ENCODE results near the gene MDGA2.

Gene MDGA2

DNA sequence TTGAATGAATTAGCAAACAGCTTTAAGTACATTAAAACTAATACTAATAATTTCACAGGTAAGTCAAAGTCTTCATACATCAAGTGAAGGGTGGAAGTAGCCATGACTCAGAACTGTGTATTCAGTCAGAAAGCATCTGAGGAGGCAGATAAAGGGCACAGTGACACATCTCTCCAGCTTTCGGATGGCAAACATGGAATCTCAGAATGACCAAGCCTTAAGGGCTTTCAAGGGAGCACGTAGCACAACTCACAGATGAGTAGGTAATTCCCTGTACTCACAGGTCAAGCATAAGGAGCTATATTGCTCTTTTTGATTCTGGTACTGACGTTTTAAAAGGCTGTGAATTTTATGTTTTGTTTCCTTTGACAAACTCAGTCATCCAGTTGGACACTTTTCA is 56.0 kb downstream of the MDGA2 start:
- DNase-seq: no peak

- DNase-seq: no peak
Observed at GRCh38 chr14:47606566-47606965, 68.8 kb downstream of the MDGA2 start.

DNA sequence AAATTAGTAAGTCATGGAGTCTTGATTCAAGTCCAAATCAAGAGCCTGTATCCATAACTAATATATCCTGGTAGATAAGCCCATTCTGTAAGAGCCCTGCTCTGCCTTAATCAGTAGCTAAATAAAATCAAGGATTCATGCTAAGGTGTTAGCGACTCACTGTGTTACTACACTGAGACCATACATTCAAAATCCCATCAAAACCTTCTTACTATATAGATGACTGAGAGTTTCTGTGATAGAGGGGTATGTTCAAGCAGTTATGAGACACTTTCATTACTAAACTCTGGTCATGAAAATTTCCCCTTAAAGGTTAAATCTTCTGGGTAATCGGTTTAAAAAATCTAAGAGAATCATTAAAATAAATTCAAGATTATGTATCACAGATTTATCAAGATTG is 78.5 kb downstream of the MDGA2 start:
- DNase-seq: no peak

GRCh38 chr14:47596232-47596631 is 79.2 kb downstream of the MDGA2 start:
- DNase-seq: no peak

DNA sequence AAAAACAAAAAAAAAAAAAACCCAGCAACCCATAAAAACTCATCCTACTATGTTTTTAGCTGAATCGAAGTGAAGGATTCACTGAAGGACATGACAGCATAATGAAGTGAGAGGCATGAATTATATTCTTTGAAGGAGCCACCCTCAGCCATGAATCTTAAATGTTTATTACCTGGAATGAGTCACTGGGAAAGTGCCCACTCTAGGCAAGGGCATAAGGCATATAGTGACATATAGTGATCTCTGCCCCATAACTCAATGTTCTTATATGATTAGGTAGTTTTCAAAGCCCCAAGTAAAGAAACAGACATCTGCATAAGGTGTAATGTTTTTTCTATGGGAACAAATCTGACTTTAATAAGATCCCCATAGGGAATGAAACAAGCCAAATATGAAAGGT is 79.9 kb downstream of the MDGA2 start:
- DNase-seq: no peak

- no peak for DNase-seq
Observed at GRCh38 chr14:47590767-47591495, 84.5 kb downstream of the MDGA2 start.

DNA sequence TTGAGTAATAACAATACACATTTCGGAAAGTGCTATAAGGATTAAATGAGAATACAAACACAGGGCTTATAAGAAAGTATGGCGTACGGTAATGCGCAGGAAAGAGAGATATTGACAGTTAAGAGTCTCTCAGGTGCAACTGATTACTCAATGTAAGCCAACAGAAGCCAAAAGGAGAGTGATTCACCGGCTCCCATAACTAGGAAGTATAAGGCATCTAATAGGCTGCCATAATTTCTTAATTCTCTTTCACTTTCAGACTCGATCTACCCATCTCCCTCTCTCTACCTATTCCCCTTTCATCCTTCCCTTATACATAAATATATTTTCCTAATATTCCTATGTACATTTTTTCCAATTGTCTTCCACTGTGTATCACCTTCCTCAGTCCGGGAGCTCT is 90.0 kb downstream of the MDGA2 start:
- no peak for DNase-seq

- DNase-seq: no peak
Observed at GRCh38 chr14:47567273-47567672, 108.1 kb downstream of the MDGA2 start.

GRCh38 chr14:47557894-47558293 is 117.5 kb downstream of the MDGA2 start:
- DNase-seq: no peak

DNA sequence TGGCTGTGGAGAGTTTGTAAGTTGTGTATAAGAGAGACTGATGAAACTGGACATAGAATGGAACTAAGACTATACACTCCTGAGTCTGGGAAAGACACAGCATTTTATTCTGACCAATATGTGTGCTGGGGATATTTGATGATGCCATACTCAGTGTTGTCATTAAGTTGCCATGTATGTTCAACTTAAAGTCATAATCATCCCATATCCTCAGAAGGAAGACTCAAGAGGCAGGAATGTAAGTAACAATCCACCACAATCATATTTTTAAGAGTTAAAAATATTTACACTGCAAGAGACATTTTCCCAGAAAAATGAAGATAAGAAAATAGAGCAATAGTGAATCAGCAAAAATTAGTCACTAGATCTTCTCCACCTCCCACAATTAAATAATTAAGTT is 120.1 kb downstream of the MDGA2 start:
- DNase-seq: no peak

DNA sequence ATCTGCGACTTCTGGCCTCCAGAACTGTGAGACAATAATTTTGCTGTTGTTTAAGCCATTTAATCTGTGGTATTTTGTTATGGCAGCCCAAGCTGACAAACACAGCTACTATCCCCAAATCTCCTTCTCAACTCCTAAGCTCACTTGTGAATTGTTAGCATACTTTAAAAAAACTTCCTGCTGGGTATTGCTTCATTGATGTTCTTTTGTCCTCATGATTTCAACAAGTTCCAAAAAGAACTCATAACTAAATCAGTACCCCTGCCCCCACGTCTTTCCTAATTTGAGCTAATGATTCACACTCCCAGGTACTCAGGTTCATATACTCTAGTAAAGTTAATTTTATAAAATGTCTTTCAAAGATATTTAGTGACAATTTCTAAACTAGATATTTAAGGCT is 125.5 kb downstream of the MDGA2 start:
- DNase-seq: no peak

DNA sequence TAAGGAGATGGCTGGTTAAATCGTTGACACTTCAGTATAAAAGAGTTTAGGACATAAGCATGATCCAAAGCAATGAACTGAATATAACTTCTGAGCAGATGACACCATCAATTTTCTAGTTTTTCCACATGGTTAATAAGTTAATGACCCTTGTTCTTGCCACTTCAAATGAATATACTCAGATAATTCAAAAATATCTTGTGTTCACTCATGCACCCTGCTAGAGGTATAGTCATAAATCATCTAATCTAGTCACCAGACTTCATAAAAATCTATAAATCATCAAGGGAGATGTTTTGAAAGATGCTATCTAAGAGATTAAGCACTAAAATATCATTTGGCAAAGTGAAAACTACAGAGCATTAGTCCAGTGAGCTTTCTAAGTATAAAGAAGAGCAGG is 131.9 kb downstream of the MDGA2 start:
- DNase-seq: no peak

DNA sequence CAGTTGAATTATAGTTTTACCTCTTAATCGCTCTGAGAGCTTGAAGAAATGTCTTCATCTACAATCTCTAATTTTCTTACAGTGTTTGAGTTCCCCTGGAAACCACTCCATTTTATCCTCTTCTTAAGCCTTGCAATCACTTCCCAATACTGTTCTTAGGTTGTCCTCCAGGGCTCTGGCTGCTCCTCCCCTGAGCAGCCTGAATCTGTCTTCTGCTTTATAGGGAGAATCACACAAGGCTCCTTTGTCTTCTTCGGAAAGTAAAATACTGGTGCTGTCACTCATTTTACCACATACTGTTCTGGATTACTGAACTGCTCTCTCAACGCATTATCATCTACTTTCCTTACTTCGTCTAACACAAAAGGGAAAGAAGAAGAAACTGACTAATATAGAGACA is 133.7 kb downstream of the MDGA2 start:
- DNase-seq: no peak

DNA sequence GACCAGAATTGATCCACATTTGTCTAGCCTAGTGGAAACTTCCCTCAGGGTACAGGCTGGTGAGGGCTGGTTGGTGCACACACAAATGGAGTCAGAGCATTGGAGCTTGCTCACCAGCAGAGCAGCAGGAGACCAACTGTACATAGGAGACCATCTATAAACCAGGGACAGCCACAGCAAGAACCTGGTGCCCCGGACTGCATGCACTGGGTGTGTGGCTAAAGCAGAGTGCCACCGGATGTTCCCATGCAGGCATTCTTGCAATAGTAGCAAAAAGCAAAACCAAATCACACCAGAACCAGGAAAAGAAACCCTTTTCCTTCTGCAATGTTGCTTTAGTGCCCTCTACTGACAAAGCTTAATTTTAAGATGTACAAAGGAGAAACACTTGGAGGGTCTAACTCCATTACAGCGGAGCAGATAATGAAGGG is 136.4 kb downstream of the MDGA2 start:
- DNase-seq: no peak

DNA sequence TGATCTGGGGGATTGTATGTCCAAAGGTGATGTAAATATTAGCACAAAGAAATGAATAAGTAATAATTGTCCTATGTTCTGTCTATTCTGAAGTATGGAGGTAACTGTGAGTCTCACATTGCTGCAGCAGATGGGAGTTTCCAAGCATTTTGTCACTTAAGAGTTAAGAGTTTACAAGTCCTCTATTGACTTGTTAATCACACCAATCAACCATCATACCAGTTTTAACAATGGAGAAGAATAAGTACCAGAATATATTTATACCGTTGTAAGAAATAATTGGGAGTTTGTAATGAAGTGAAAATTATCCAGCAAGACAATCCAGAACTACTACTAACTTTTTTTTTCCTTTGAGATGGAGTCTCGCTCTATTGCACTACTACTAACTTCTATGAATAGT is 139.1 kb downstream of the MDGA2 start:
- no peak for DNase-seq

DNA sequence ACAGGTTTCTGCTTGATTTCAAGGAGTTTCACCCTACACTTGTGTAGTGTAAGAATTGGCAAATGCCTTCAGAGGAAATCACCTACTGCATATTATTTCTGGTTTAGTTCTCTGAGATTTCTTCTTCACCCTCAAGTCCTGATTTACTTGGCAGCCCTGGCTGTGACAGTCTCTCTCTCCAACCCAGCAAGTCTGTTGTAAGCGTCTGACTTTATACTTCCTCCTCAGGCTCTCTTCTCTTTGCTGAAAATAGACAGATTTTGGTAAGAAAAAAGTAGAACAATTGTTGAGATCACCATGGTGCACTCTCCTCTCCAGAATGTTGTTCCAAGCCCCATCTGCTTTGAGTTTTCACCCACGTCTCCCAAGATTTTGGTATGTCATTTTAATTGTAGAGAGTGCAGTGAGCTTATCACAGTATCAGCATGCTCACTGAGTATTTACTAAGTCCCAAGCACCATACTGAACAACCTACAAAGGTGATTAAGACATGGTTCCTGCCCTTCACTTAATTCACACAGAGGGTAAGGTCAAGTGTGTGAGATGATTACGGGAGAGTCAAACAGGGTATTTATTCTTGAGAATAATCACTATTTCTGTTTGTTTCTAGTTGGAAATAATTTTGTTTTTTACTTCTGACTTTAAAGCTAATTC is 148.7 kb downstream of the MDGA2 start:
- no peak for DNase-seq

- DNase-seq: no peak
Observed at GRCh38 chr14:47524524-47524923, 150.9 kb downstream of the MDGA2 start.

DNA sequence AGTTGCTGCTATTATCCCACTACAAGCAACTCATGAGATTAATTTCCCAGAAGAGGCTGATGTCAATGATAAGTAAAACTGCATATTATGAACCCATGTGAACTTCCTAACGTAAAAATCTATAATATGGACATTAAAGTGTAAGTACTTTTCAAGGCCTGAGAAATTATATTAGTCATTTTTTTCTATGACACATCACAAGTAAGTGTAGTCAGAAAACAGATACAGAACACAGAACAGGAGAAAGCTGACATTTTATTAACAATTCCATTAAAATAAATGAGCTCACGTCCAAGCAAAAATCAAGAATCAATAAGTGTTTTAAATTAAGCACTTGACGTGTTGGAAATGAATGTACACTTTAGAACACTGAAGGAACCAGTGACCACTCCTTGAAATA is 155.0 kb downstream of the MDGA2 start:
- DNase-seq: no peak

- DNase-seq: no peak
Observed at GRCh38 chr14:47511829-47512228, 163.6 kb downstream of the MDGA2 start.

DNA sequence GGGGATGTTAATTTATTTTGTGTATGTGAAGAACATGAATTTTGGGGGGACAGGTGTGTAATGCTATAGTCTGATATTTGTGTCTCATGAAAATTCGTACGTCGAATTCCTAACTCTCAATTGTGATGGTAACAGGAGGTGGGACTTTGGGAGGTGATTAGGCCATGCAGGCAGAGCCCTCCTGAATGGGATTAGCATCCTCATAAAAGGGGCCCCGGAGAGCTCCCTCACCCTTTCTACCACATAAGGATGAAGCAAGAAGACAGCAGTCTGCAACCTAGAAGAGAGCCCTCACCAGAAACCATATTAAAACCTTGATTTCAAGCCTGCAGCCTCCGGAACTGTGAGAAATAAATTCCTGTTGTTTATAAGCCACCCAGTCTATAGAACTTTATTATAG is 165.4 kb downstream of the MDGA2 start:
- no peak for DNase-seq

DNA sequence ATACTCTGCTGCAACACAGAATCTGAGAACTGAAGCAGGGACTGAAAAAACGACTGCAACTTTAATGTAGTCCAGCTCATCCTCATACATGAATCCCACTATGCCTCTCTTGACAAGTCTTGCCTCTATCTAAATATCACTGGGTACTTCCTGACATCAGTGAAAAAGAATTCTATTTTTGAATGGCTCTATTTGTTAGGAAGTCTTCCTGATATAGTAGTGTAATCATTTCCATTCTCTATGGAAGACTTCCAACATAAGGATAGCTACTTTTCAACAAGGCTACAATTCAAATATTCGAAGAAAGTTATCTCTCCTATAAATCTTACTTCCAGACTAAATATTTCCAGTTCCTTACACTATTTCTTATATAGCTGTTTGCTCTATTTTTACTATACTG is 167.5 kb downstream of the MDGA2 start:
- no peak for DNase-seq

- DNase-seq: no peak
Observed at GRCh38 chr14:47500369-47500768, 175.0 kb downstream of the MDGA2 start.

DNA sequence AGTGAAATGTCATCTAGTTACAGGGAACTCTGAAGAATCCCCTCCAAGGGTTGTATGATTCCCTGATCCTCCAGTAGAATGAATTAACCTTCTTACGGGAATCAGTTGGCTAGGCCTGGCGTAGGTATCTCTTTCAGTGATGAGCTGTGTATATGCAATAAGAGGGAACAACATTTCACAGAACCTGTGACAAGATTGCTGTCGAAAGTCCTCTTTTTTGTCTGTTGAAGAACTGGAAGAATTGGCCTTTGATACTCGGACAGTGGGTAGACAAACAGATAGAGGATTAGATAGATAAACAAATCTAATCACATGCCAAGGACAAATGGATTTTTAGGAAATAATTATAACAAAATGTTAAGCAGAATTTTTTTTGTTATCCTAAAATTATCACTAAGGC is 184.6 kb downstream of the MDGA2 start:
- DNase-seq: no peak

- no peak for DNase-seq
Observed at GRCh38 chr14:47490353-47490752, 185.1 kb downstream of the MDGA2 start.

DNA sequence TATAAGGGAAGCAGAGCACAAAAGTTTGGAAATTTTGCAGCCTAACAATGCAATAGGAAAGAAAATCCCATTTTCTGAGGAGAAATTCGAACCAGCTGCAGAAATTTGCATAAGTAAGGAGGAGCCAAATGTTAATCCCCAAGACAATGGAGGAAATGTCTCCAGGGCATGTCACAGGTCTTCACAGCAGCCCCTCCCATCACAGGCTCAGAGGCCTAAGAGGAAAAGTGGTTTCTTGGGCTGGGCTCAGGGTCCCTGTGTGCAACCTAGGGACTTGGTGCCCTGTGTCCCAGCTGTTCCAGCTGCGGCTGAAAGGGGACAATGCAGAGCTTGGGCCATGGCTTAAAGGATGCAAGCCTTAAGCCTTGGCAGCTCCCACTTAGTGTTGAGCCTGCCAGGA is 190.0 kb downstream of the MDGA2 start:
- DNase-seq: no peak

Measured in CD4-positive, alpha-beta T cell treated with Interferon alpha-2 for 1 hour (primary cell).